ENCODE results near the gene MEF2D.

GRCh38 chr1:156513185-156513584 is 12.6 kb upstream of the MEF2D start:
- TF ChIP-seq CTCF (IDR thresholded peaks at IDR 0.05) = no peak
- TF ChIP-seq POLR2A (IDR thresholded peaks at IDR 0.05) = no peak

Data from uterus (tissue), 2 donors.